Measurements from ENCODE around the gene ME3.
A peak's percentile ranks its signal among the peaks of the same experiment; 100 is the strongest.

ME3 gene

GRCh38 chr11:86422371-86422770 lies 250.0 kb downstream of the ME3 start:
- Histone ChIP-seq H3K4me3 (IDR thresholded peaks at IDR 0.05; ENCODE audit: insufficient read depth, low read depth, low read length) (no peak overlapping the region), H3K9ac (no peak overlapping the region), H3K4me1 (ENCODE audit: low read depth, poor library complexity, severe bottlenecking) (no peaks in the 10 kb centered on the region), H3K4me2 (no peak overlapping the region), H3K27ac (no peak overlapping the region), H3K79me2 (ENCODE audit: insufficient read depth, low read depth) (no peaks in the 10 kb centered on the region), H3K27me3 (ENCODE audit: insufficient read depth, low read depth) (no peaks in the 10 kb centered on the region), H2AFZ (ENCODE audit: low read depth) (no peak overlapping the region), H4K20me1 (ENCODE audit: insufficient read depth) (no peaks in the 10 kb centered on the region), H3K36me3 (ENCODE audit: insufficient read depth) (no peaks in the 10 kb centered on the region)
- no peak for TF ChIP-seq CTCF (conservative IDR thresholded peaks at IDR 0.05; ENCODE audit: low read depth, low read length)

- no peaks in the 10 kb centered on the region for H3K27me3 ChIP-seq (ENCODE audit: insufficient read depth, low read depth)
- no peak overlapping the region for H3K4me3 ChIP-seq (IDR thresholded peaks at IDR 0.05; ENCODE audit: insufficient read depth, low read depth, low read length)
- H4K20me1 ChIP-seq (ENCODE audit: insufficient read depth): no peaks in the 10 kb centered on the region
- H3K36me3 ChIP-seq (ENCODE audit: insufficient read depth): no peaks in the 10 kb centered on the region
- H3K4me2 ChIP-seq: no peak overlapping the region
- H3K27ac ChIP-seq: no peak overlapping the region
- H3K79me2 ChIP-seq (ENCODE audit: insufficient read depth, low read depth): no peaks in the 10 kb centered on the region
- no peaks in the 10 kb centered on the region for H3K4me1 ChIP-seq (ENCODE audit: low read depth, poor library complexity, severe bottlenecking)
- H2AFZ ChIP-seq (ENCODE audit: low read depth): no peak overlapping the region
- no peak overlapping the region for H3K9ac ChIP-seq
- TF ChIP-seq CTCF (conservative IDR thresholded peaks at IDR 0.05; ENCODE audit: low read depth, low read length): no peak
These were observed 250.5 kb downstream of the ME3 start for GRCh38 chr11:86421946-86422345.

- Histone ChIP-seq H3K36me3 (ENCODE audit: insufficient read depth) (no peaks in the 10 kb centered on the region), H3K4me1 (ENCODE audit: low read depth, poor library complexity, severe bottlenecking) (no peaks in the 10 kb centered on the region), H3K79me2 (ENCODE audit: insufficient read depth, low read depth) (no peaks in the 10 kb centered on the region), H3K4me2 (no peak overlapping the region), H2AFZ (ENCODE audit: low read depth) (no peak overlapping the region), H3K4me3 (IDR thresholded peaks at IDR 0.05; ENCODE audit: insufficient read depth, low read depth, low read length) (no peak overlapping the region), H3K27me3 (ENCODE audit: insufficient read depth, low read depth) (no peaks in the 10 kb centered on the region), H3K27ac (no peak overlapping the region), H4K20me1 (ENCODE audit: insufficient read depth) (no peaks in the 10 kb centered on the region), H3K9ac (no peak overlapping the region)
- 0 out of 2 replicates have a peak, but pooled peaks have one; percentile 13 for TF ChIP-seq CTCF (conservative IDR thresholded peaks at IDR 0.05; ENCODE audit: low read depth, low read length)
These were observed 253.5 kb downstream of the ME3 start for GRCh38 chr11:86418917-86419316.

- no peaks in the 10 kb centered on the region for H3K27me3 ChIP-seq (ENCODE audit: insufficient read depth, low read depth)
- no peak overlapping the region for H3K4me2 ChIP-seq
- H4K20me1 ChIP-seq (ENCODE audit: insufficient read depth): no peaks in the 10 kb centered on the region
- H3K4me3 ChIP-seq (IDR thresholded peaks at IDR 0.05; ENCODE audit: insufficient read depth, low read depth, low read length): no peak overlapping the region
- H3K9ac ChIP-seq: no peak overlapping the region
- H2AFZ ChIP-seq (ENCODE audit: low read depth): no peak overlapping the region
- no peaks in the 10 kb centered on the region for H3K36me3 ChIP-seq (ENCODE audit: insufficient read depth)
- no peak for TF ChIP-seq CTCF (conservative IDR thresholded peaks at IDR 0.05; ENCODE audit: low read depth, low read length)
- no peaks in the 10 kb centered on the region for H3K4me1 ChIP-seq (ENCODE audit: low read depth, poor library complexity, severe bottlenecking)
- no peaks in the 10 kb centered on the region for H3K79me2 ChIP-seq (ENCODE audit: insufficient read depth, low read depth)
- H3K27ac ChIP-seq: no peak overlapping the region
These were observed 253.9 kb downstream of the ME3 start for GRCh38 chr11:86418513-86418912.
